Tibial nerve (tissue), 4 donors: ENCODE data around the gene SENP1.

ENCODE experiments used
- CTCF ChIP-seq, 5 experiments: fragments of 200-600 bp in 3 of 5; fragments of 450-650 bp in 2 of 5; sonication (generic) in 3 of 5; IDR thresholded peaks; one replicate each; pipeline ENCODE4 v1.5.1; 2016 to 2019; ENCODE audit warnings: antibody characterized with exemption in 5 of 5, mild to moderate bottlenecking in 3 of 5, moderate library complexity in 2 of 5
- EP300 ChIP-seq, 2 donors: sonication (generic); formaldehyde crosslinking; IDR thresholded peaks; one replicate each; pipeline ENCODE4 v1.6.1; 2017; ENCODE audit warnings: antibody characterized with exemption in 2 of 2, mild to moderate bottlenecking in 1 of 2

- TF ChIP-seq EP300 (IDR thresholded peaks at IDR 0.05) (no peak), CTCF (IDR thresholded peaks at IDR 0.05) (no peak)
Observed at GRCh38 chr12:48000878-48001504, 104.9 kb downstream of the SENP1 start.
